Left ventricle myocardium inferior (tissue), 1 donor: ENCODE results near the gene NEDD4L. TPM values are rescaled to one million over a fixed set of nuclear protein-coding genes. Genes with fewer than 3 reads are reported as not detected.

Experiments used
- DNase-seq: peaks from one replicate; pipeline ENCODE4 v3.0.0-alpha.2; 2020
- H3K27ac ChIP-seq: fragments of 200-600 bp; replicated peaks from 2 replicates; pipeline ENCODE4 v1.8.0; 2021
- H3K27me3 ChIP-seq: fragments of 200-600 bp; 2 replicates; pipeline ENCODE4 v1.8.0; 2021; ENCODE audit warnings: low read depth
- H3K36me3 ChIP-seq: fragments of 200-600 bp; 2 replicates; pipeline ENCODE4 v1.8.0; 2021
- H3K4me1 ChIP-seq: fragments of 200-600 bp; 2 replicates; pipeline ENCODE4 v1.8.0; 2021
- H3K4me3 ChIP-seq: fragments of 200-600 bp; 2 replicates; pipeline ENCODE4 v1.8.0; 2021; ENCODE audit warnings: mild to moderate bottlenecking, moderate library complexity
- H3K9me3 ChIP-seq: fragments of 200-600 bp; replicated peaks from 2 replicates; pipeline ENCODE4 v1.8.0; 2021
- CTCF ChIP-seq: fragments of 200-600 bp; IDR thresholded peaks from 2 replicates; pipeline ENCODE4 v1.8.0; 2021; ENCODE audit warnings: antibody characterized with exemption, mild to moderate bottlenecking, borderline replicate concordance
- intact Hi-C: fragments of 100-400 bp; cut with micrococcal nuclease; formaldehyde crosslinking; loops from one replicate; pipeline ENCODE4 v1.11.0; 2022
- total RNA-seq: library from RNA; stranded (reverse); fragmentation: NEBNext Ultra II Directional; extraction: Animal tissue kit (Norgen Biotek cat#: 25700); gene quantifications from one replicate; pipeline ENCODE4 v1.2.1, GENCODE V29; 2021
- donor health status: DM: no; HTN: yes; CAD: no; lungs with severe emphysema.

The NEDD4L gene
- total RNA-seq, 1 donor from 2014 or later = 45.8 TPM

- DNase-seq = no peak
- no peak overlapping the region for H3K4me3 ChIP-seq
- no peak overlapping the region for H3K27ac ChIP-seq
- peaks cover 17% of the 10 kb centered on the region for H3K4me1 ChIP-seq
- peaks cover 8% of the 10 kb centered on the region for H3K36me3 ChIP-seq
- intact Hi-C loops = loop anchor here (10.0 kb wide), 1 partner anchor 94 kb away; no protein-coding TSS in a partner anchor
- H3K9me3 ChIP-seq = no peaks in the 10 kb centered on the region
- TF ChIP-seq CTCF = no peak
- no peaks in the 10 kb centered on the region for H3K27me3 ChIP-seq
These were observed 357.2 kb downstream of the NEDD4L start for GRCh38 chr18:58401191-58401590.

DNA sequence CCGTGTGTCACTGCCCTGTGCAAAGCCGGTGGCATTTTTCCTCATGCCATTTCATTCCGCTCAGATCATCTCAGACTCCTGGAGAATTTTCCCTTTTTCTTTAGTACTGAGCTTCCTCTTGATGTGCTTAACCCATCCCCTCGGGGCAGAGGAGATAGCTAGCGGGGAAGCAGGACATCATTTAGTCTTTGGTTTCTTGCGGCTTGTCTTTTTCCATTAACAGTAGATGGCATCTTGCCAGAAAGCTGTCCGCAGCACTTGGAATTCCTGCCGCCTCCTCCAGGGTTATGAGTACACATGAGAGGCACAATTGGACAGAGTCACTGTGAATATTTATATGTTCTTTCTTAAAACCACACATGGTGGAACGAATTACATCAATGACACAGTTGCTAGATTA lies 358.2 kb downstream of the NEDD4L start:
- H3K9me3 ChIP-seq = no peaks in the 10 kb centered on the region
- intact Hi-C loops = loop anchor here (10.0 kb wide), 1 partner anchor 93 kb away; no protein-coding TSS in a partner anchor
- no peak overlapping the region for H3K4me3 ChIP-seq
- no peak for DNase-seq
- no peak overlapping the region for H3K27ac ChIP-seq
- H3K27me3 ChIP-seq = no peaks in the 10 kb centered on the region
- no peak for TF ChIP-seq CTCF
- H3K36me3 ChIP-seq = peaks cover 5% of the 10 kb centered on the region
- H3K4me1 ChIP-seq = peaks cover 20% of the 10 kb centered on the region

- H3K9me3 ChIP-seq = no peaks in the 10 kb centered on the region
- H3K4me1 ChIP-seq = peaks cover 24% of the 10 kb centered on the region
- no peak for TF ChIP-seq CTCF
- intact Hi-C loops = loop anchor here (10.0 kb wide), 1 partner anchor 92 kb away; no protein-coding TSS in a partner anchor
- DNase-seq = peak; percentile 28
- H3K27ac ChIP-seq = peak overlapping the region; percentile 54
- H3K4me3 ChIP-seq = no peak overlapping the region
- peaks cover 5% of the 10 kb centered on the region for H3K36me3 ChIP-seq
- H3K27me3 ChIP-seq = no peaks in the 10 kb centered on the region
These were observed 359.1 kb downstream of the NEDD4L start for GRCh38 chr18:58402951-58403702.

DNA sequence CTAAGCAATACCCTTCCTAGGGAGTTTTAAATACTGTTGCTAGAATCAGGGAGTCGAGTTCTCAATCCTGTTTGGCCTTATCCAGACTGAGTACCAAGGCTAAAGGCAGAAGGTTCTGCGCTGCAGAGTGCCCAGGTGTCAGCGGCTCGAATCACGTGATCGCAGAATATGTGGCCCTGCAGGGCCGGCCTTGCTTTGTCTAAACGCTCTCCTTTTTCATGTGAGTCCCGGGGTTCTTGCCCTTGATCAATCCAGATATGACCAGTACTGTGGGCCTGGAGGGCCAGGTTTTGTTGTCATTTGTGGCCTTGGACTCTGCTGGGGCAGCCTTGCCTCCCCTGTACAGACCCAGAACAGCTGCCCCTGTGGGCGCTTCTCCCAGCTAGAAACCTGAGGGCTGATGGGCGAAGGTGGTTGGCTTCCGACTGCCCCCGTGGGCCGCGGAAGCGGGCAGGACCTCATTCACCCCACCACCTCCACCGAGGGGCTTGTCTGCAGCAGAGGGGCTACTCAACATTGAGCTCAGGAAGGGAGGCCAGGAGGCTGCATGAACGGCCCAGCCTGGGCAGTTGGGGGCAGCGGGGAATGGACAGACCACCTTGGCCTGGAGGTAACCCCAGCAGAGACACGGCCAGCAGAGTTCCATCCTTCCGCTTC lies 359.9 kb downstream of the NEDD4L start:
- Histone ChIP-seq H3K4me3 (no peak overlapping the region), H3K9me3 (no peaks in the 10 kb centered on the region), H3K27ac (no peak overlapping the region), H3K27me3 (no peaks in the 10 kb centered on the region), H3K36me3 (peaks cover 5% of the 10 kb centered on the region), H3K4me1 (peaks cover 24% of the 10 kb centered on the region)
- intact Hi-C loops = loop anchor here (10.0 kb wide), 1 partner anchor 91 kb away; no protein-coding TSS in a partner anchor
- no peak for DNase-seq
- no peak for TF ChIP-seq CTCF

DNA sequence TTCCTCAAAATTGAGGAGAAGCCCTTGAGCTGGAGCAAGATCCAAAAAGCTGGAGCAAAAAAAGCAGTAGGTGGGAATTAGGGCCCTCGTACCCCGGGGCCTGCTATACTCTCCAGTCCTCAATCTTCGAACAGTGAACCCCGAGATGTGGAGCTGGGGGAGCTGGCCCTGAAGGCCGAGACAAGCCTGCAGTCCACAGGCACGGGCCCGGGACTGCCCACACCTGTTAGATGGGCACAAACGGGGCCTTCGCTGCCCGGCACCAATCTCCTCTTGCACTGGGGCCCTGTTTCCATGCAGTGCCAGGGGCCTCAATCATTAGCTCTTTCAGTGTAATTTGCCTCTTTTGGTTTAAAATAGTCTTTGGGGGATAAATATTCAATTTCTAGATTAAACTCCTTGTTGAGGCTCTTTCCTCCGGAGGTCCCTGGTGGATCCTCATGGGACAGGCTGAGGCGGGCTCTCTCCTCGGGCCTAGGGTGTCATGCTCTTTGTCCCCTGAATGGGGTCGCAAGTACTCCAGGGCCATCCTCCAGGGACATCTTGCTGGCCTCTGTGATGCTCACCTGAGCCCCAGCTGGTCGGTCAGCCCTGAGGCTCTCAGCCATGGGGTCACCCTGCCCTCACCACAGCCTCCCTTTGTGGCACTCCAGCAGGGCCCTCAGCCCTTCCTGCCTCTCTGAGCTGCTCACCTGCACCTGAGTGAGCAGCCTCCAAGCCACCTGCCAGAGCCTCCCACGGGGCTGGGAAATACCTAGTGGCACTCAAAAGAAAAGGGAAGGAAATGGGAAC lies 361.3 kb downstream of the NEDD4L start:
- H3K27ac ChIP-seq = no peak overlapping the region
- intact Hi-C loops = loop anchor here (10.0 kb wide), 1 partner anchor 89 kb away; no protein-coding TSS in a partner anchor

More for the DNA sequence above, 361.3 kb downstream of the NEDD4L start:
- no peaks in the 10 kb centered on the region for H3K36me3 ChIP-seq
- H3K4me1 ChIP-seq = peaks cover 24% of the 10 kb centered on the region
- H3K9me3 ChIP-seq = no peaks in the 10 kb centered on the region
- no peak for DNase-seq
- H3K4me3 ChIP-seq = no peak overlapping the region
- no peaks in the 10 kb centered on the region for H3K27me3 ChIP-seq
- no peak for TF ChIP-seq CTCF
